Neural progenitor cell (in vitro differentiated cells): Measurements from ENCODE around the gene PWP2.
"Not testable (repeated sequence)": the region's sequence is repeated elsewhere in the genome, so short reads cannot be mapped to it uniquely, and the experiment has no call there.

Experiments used
- EZH2 ChIP-seq: fragments of 200-600 bp; sonication (generic); IDR thresholded peaks from 2 replicates; pipeline ENCODE4 v1.6.1; 2017; ENCODE audit warnings: antibody characterized with exemption, mild to moderate bottlenecking, moderate library complexity
- TF ChIP-seq, protein P1 (sequence below): fragments of 200-600 bp; sonication (generic); IDR thresholded peaks from 2 replicates; pipeline ENCODE4 v1.5.1; 2017; ENCODE audit warnings: antibody characterized with exemption, mild to moderate bottlenecking

DNA sequence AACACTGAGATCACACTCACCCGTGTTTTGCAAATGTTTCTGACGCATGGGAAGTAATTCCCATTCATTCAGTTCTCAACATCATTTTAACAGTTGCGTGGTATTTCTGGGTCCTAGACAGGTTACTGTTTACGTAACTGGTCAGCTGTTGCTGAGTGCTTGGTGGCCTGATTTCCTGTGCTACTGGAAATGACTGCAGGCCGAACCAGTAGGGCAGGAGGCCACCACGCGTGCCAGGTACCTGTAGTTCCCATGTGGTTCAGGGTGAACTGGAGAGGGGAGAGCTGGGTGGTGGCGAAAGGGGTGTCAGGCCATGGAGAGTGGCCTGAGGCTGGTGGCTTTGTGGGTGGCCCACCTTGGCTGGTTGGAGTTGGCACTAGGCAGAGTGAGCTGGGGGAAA lies 27.5 kb downstream of the PWP2 start:
- TF ChIP-seq, protein P1, sequence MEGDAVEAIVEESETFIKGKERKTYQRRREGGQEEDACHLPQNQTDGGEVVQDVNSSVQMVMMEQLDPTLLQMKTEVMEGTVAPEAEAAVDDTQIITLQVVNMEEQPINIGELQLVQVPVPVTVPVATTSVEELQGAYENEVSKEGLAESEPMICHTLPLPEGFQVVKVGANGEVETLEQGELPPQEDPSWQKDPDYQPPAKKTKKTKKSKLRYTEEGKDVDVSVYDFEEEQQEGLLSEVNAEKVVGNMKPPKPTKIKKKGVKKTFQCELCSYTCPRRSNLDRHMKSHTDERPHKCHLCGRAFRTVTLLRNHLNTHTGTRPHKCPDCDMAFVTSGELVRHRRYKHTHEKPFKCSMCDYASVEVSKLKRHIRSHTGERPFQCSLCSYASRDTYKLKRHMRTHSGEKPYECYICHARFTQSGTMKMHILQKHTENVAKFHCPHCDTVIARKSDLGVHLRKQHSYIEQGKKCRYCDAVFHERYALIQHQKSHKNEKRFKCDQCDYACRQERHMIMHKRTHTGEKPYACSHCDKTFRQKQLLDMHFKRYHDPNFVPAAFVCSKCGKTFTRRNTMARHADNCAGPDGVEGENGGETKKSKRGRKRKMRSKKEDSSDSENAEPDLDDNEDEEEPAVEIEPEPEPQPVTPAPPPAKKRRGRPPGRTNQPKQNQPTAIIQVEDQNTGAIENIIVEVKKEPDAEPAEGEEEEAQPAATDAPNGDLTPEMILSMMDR = not testable (repeated sequence)
- TF ChIP-seq EZH2 = not testable (repeated sequence)
